OCI-M2 (cell line): ENCODE measurements around the gene KLK13.
A peak's percentile ranks its signal among the peaks of the same experiment; 100 is the strongest.

Experiments used
- DNase-seq: peaks from one replicate; lab custom pipeline; 2025; ENCODE audit not compliant: unreplicated experiment; lab: John Stamatoyannopoulos, UW

KLK13 gene

DNA sequence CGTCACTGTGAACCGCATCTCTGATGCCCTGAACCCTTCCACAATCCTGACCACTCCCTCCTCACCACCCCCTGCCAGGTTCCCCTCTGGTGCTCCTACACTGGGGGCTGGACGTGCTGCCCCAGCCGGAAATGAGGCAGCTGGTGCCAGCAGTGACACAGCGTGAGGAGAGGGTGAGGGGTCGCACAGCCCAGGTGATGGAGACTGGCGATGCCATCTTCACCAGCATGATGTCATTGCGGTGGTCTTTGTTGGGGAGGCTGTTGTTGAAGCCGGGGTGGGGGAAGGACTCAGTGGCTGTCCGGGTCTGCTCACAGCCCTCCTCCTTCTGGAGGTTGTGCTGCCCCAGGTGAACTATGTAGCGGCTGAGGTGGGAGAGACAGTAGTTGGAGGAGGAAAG, 40.9 kb downstream of the KLK13 start:
- DNase-seq = no peak

GRCh38 chr19:51022526-51022925, 42.4 kb downstream of the KLK13 start:
- no peak for DNase-seq

- DNase-seq = peak; percentile 41
These were observed 43.8 kb downstream of the KLK13 start for GRCh38 chr19:51020988-51021651.

DNA sequence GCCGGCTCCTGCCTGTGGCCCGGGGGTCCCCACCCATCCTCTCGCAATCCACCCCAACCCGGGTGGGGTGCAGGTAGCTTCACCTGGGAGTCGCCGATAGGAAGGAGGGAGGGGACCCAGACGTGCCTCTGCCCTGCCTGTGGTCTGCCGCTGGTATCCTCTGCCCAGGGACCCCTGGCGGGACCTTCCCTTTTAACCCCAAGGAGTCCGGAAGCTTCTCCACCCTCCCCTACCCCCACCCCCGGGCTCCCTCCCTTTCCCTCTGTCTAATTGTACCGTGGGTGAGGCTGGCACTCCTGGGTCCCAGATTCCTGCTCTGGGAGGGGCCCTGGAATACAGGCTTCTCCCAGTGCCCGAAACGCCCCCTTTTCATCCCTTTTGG, 45.4 kb downstream of the KLK13 start, which contains the start of gene KLK10:
KLK10 (minus strand) TSS at position 166 of the 382 bp plus-strand sequence. CDS start 579 bp downstream, outside the sequence.
- no peak for DNase-seq

GRCh38 chr19:51018745-51019543, 45.9 kb downstream of the KLK13 start:
- DNase-seq = no peak

DNA sequence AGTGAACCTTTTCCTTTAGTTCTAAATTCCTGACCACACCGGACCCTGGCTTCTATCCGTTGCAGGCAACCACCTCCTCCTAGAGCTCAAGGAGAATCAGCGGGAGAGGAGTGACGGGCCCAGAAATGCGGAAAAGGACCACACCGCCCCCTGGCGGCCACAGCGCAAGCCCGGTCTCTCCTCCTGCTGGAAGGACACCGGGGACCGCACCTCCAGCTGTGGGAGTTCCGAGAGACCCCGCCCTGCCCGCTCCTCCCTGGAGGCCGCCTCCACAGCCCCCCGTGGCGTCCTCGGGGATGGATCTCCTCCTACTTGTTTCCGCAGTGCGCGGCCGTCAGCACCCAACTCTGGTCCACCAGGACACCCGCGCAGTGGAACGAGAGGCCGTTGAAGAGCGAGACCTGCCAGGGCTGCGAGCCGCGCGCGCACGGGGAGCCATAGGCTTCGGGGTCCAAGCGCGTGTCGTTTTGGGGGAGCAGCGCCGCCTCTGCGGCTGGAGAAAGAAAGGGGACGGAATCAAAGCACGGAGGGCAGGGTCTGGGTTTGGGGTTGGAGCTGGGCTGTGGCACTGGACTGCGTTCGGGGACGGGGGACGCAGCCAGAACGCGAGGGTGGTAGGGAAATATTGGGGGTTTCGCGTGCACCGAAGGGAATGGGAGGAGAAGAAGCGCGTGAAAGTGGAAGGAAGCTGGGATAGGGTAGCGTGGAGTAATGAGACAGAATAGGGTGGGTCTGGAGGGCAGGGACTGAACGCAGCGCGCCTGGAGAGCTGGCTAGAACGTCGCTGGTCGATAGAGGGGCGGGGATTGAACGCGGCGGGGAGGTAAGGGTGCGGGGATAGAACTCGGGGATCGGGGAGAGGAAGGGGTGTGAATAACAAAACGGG, 47.9 kb downstream of the KLK13 start:
- peak; percentile 9 for DNase-seq

- no peak for DNase-seq
These were observed 49.1 kb downstream of the KLK13 start for GRCh38 chr19:51015691-51016267.

GRCh38 chr19:51014242-51014641, 50.6 kb downstream of the KLK13 start:
- DNase-seq = no peak

- DNase-seq = no peak
These were observed 52.2 kb downstream of the KLK13 start for GRCh38 chr19:51012661-51013190.

DNA sequence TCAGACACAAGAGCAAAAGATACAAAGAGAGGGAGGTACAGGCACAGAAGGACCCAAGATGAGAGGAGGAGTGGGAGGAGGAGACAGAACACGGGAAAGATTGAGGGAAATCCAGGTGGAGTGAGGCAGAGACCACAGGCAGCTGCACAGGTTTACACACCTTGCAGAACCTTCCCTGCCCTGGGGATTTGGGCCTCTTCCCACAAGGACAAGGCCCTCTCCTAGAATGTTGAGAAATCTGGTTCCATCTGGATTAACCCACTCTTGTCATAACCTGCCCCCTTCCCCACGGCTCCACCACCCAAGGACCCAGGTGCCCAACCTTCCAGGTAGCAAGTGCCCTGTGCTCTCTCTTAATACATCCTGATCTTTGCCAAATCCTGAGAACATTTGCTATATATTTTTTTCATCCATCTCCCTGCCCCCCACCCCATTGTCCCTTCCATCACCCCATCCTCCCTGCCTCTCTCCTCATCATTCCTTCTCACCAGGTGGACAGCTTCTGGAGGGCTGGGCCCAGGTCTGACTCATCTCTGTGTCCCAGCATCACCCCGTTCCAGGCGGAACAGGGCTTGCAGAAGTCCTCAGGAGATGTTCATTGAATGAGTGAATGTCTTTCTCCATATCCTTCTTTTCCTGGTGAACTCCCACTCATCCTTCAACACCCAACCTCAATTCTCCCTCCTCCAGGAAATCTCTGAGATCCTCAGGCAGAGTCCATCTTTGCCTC, 54.7 kb downstream of the KLK13 start:
- DNase-seq = no peak

GRCh38 chr19:51009061-51009891, 55.6 kb downstream of the KLK13 start:
- no peak for DNase-seq

- no peak for DNase-seq
These were observed 57.4 kb downstream of the KLK13 start for GRCh38 chr19:51007488-51007887.

GRCh38 chr19:51006406-51006805, 58.5 kb downstream of the KLK13 start:
- DNase-seq = no peak
